Mucosa of stomach (tissue), 1 donor: ENCODE results near the gene CX3CR1.

Source experiments
- H3K27me3 ChIP-seq: one replicate; pipeline ENCODE4 v1.7.0; 2013; ENCODE audit warnings: mild to moderate bottlenecking, low read length; ENCODE audit not compliant: control insufficient read depth, insufficient read depth
- H3K36me3 ChIP-seq: one replicate; pipeline ENCODE4 v1.7.0; 2013; ENCODE audit warnings: low read length; ENCODE audit not compliant: control insufficient read depth, insufficient read depth
- H3K4me1 ChIP-seq: one replicate; pipeline ENCODE4 v1.7.0; 2013; ENCODE audit warnings: mild to moderate bottlenecking, low read length; ENCODE audit not compliant: control insufficient read depth, insufficient read depth
- H3K4me3 ChIP-seq: one replicate; pipeline ENCODE4 v1.7.0; 2013; ENCODE audit warnings: low read length
- H3K9ac ChIP-seq: one replicate; pipeline ENCODE4 v1.7.0; 2013; ENCODE audit warnings: mild to moderate bottlenecking, low read length, moderate library complexity
- H3K9me3 ChIP-seq: one replicate; pipeline ENCODE4 v1.7.0; 2013; ENCODE audit warnings: mild to moderate bottlenecking, low read length, moderate library complexity; ENCODE audit not compliant: control insufficient read depth
- donor health status: Pancreatic carcinoma.

CX3CR1 gene

DNA sequence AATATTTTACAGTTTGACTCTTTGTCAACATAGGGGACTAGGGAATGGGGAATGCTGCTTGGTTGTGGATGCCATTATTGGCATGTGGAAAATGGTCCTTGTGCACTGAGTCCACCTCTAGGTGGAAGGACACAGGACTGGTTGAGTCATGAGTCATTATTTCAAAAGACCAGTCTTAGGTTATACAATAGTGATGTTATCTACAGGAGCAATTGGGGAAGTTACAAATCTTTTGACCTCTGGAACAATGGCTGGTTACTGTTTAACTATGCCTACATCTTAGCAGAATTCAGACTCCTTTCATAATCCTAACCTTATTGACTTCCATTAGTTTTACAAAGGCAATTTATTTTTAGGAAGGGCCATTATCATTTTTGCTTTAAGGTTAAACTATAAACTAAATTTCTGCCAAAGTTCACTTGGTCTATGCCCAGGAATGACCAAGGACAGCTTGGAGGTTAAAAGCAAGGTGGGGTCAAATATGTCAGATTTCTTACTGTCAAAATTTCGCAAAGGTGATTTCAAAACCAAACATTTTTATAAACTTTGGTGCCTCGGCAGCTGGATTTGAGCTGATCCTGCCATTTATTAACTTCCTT is 37.8 kb upstream of the CX3CR1 start:
- peaks cover 4% of the 10 kb centered on the region for H3K4me1 ChIP-seq
- no peaks in the 10 kb centered on the region for H3K27me3 ChIP-seq
- no peaks in the 10 kb centered on the region for H3K9me3 ChIP-seq
- no peak overlapping the region for H3K9ac ChIP-seq
- no peaks in the 10 kb centered on the region for H3K36me3 ChIP-seq
- no peak overlapping the region for H3K4me3 ChIP-seq

DNA sequence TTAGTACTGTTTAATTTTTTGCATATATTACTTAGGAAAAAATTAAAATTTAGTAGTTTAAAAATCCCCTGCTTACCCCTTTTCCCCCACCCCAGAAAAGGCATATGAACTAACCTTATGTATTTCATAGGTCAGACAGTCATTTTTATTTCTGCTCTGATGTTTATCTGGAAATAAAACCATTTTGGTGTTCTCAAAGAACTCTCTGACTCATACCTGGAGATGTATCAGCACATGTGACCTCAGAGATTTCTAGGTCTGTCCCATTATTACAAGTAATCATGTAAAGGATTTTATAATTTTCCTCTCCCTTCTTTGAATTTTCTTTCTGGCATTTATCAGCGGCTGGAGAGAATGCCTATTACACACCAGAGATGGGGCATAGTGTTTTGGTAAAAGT is 35.6 kb upstream of the CX3CR1 start:
- Histone ChIP-seq H3K4me3 (no peak overlapping the region), H3K4me1 (peaks cover 4% of the 10 kb centered on the region), H3K27me3 (no peaks in the 10 kb centered on the region), H3K9ac (no peak overlapping the region), H3K36me3 (no peaks in the 10 kb centered on the region), H3K9me3 (no peaks in the 10 kb centered on the region)

DNA sequence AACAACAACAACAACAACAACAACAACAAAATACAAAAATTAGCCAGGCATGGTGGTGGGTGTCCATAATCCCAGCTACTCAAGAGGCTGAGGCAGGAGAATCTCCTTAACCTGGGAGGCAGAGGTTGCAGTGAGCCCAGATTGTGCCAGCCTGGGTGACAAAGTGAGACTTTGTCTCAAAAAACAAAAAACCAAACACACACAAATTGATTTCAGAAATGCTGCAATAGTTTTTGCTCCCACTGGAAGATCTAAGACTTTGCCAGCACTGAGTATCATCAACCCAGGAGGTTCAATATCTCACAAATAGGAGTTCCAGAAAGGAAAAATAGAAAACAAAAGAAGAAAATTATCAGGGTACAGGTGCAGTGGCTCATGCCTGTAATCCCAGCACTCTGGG is 33.5 kb upstream of the CX3CR1 start:
- H3K27me3 ChIP-seq = no peaks in the 10 kb centered on the region
- H3K36me3 ChIP-seq = no peaks in the 10 kb centered on the region
- no peak overlapping the region for H3K4me3 ChIP-seq
- H3K9me3 ChIP-seq = no peaks in the 10 kb centered on the region
- peaks cover 4% of the 10 kb centered on the region for H3K4me1 ChIP-seq
- H3K9ac ChIP-seq = no peak overlapping the region

DNA sequence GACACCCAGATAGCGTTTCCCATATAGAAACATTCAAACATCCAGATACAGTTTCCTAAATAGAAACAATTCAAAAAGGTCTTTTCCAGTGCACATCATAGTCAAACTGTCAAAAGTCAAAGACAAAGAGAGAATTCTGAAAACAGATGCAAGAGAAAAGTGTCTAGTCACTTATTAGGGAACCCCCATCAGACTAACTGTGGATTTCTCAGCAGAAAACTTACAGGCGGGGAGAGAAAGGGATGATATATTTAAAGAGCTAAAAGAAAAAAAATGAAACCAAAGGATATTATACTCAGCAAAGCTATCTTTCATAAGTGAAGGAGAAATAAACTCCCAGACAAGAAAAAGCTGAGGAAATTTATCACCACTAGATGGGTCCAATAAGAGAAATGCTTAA is 22.3 kb upstream of the CX3CR1 start:
- H3K9me3 ChIP-seq = no peaks in the 10 kb centered on the region
- H3K4me1 ChIP-seq = no peaks in the 10 kb centered on the region
- no peaks in the 10 kb centered on the region for H3K27me3 ChIP-seq
- H3K36me3 ChIP-seq = no peaks in the 10 kb centered on the region
- H3K4me3 ChIP-seq = no peak overlapping the region
- no peak overlapping the region for H3K9ac ChIP-seq

DNA sequence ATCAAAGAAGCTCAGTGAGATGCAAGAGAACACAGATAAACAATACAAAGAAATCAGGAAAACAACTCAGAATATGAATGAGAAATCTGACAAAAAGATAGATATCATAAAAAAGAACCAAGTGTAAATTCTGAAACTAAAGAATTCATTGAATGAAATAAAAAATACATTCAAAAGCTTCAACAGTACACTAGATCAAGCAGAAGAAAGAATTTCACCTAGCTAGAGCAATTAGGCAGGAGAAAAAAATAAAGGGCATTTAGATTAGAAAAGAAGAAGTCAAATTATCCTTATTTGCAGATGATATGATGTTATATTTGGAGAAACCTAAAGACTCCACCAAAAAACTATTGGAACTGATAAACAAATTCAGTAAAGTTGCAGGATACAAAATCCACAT is 19.4 kb upstream of the CX3CR1 start:
- Histone ChIP-seq H3K27me3 (no peaks in the 10 kb centered on the region), H3K36me3 (no peaks in the 10 kb centered on the region), H3K4me3 (no peak overlapping the region), H3K9ac (no peak overlapping the region), H3K9me3 (no peaks in the 10 kb centered on the region), H3K4me1 (no peaks in the 10 kb centered on the region)

DNA sequence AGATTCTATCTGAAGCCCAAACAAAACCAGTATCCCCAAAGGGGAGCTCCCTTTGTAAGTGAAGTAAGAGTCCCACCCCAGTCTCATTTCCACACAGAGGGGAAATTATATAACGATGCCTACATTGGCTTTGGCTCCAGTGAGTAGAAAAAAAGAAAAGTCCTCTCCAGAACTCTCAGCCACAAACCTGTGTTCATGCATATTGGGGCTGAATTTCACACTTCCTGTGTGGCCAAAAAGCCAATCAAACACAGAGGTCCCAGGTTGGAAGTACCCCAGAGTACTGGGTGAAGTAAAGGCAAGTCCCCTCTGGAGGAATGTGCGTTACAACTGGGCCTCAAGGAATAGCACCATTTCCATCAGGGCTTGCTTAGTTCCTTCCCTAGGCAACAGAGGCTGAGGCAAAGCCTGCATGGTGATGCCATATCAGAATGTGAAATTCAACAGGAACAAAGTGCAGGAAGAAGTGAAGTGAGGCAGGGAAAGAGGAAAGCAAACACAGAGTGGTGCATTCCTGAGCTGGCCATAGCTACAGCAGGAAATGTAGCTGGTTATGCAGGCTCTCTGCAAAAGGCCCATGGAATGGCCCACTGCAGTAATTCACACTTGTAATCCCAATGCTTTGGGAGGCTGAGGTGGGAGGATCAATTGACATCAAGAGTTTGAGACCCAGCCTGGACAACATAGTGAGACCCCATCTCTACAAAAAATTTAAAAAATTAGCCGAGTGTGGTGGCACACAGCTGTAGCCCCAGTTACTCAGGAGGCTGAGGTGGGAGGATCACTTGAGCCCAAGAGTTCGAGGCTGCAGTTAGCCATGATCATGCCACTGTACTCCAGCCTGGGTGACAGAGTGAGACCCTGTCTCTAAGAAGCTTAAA is 16.6 kb upstream of the CX3CR1 start:
- Histone ChIP-seq H3K4me1 (peaks cover 3% of the 10 kb centered on the region), H3K27me3 (peaks cover 5% of the 10 kb centered on the region), H3K9ac (no peak overlapping the region), H3K4me3 (no peak overlapping the region), H3K9me3 (no peaks in the 10 kb centered on the region), H3K36me3 (no peaks in the 10 kb centered on the region)

DNA sequence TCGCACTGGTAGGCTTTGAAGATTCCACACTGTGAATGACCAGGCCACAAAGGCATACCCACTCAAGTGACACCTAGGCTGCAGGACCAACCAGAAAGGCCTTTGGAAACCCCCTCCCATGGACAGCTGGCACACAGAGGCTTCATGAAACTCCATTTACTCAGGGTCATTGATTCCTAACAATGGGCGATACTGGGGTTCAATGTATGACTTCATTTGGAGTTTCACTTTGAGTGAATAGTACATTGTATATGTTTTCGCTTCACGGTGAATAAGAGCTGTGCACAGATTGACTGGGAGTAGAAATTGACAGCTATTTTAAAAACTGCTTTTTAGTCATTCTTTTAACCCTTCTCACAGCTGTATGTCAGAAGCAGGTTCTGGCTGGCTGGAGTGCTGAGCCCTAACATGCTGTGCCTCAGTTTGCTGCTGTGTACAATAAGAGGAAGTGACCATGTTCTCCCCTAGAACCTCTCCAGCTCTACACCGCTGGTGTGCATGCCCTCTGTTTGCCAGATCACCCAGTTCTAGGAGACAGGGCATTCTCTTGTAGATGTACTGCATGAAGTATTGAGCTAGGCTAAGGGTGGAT is 15.4 kb upstream of the CX3CR1 start:
- H3K9me3 ChIP-seq = no peaks in the 10 kb centered on the region
- no peaks in the 10 kb centered on the region for H3K36me3 ChIP-seq
- H3K4me1 ChIP-seq = peaks cover 8% of the 10 kb centered on the region
- H3K27me3 ChIP-seq = peaks cover 5% of the 10 kb centered on the region
- no peak overlapping the region for H3K4me3 ChIP-seq
- no peak overlapping the region for H3K9ac ChIP-seq

DNA sequence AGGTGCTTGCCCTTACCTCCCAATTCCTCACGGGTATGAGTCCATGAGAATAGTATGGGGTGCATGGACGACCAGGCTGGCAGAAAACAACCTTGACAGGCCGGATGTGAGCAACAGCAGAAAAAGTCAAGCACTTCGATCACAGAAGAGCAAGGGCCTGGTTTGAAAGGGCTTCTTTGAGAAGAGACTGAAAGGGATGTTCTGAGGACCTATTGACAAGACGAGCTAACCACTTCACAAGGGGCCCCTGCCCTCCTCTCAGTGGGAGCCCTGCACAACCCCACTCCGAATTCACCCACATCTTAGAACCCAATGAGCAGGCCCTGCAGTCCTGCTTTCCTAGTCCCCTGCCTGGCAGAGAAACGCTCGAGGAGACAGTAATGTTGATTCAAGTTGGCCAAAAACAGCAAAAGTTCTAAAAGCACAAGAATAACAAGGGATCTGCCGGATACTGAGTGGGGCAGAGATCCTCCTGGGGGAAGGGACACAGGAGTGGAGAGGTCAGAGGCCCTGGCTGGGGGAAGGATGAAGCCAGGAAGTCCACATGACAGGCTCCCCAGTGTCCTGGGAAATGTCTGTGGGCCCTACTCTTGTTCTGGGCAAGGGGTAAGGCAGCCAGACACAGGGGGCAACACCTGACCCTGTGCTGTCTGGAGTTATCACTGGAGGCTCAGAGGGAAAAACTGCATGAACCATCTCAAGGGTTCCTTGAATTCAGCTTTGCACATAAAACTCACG is 14.8 kb upstream of the CX3CR1 start:
- no peaks in the 10 kb centered on the region for H3K9me3 ChIP-seq
- H3K27me3 ChIP-seq = peaks cover 5% of the 10 kb centered on the region
- H3K4me1 ChIP-seq = peaks cover 8% of the 10 kb centered on the region
- H3K4me3 ChIP-seq = no peak overlapping the region
- no peaks in the 10 kb centered on the region for H3K36me3 ChIP-seq
- H3K9ac ChIP-seq = no peak overlapping the region

DNA sequence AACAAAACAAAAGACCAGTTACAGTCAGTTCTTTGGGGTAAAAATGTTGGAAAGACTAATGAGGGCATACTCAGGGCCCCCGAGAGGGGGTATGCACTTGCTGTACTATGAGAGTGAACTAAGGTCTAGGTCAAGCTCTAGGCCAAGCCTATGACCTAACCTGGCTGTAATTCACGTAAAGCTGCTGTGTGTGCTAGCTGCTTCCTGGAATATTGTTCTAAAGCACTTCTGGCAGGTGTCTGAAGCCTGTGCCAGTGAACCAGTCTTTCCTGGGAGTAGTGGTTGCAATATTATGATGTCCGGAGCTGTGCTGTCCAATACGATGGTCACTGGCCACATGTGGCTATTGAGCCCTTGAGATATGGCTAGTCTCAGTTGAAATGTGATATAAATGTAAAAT is 13.1 kb upstream of the CX3CR1 start:
- Histone ChIP-seq H3K27me3 (peaks cover 5% of the 10 kb centered on the region), H3K4me3 (no peak overlapping the region), H3K4me1 (peaks cover 8% of the 10 kb centered on the region), H3K9ac (no peak overlapping the region), H3K9me3 (no peaks in the 10 kb centered on the region), H3K36me3 (no peaks in the 10 kb centered on the region)

DNA sequence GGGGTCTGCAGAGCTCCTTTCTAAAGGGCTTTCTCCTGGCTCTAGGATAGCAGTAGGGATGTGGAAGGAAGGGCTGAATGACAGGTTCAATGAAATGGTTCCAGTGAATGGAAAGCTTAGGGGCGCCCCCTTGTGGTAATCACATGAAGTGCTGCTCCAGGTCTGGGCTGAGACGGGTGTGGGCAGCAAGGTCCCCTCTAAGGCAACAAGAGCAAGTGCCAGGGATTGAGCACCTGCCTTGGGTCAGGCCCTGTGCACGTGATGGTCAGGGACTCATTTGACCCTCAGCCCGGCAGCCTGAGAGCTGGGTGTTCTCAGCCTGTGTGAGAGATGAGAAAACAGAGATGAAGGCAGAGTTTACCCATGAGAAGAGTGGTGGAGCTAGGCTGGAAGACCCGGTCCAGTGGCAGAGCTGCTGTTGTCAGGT is 12.1 kb upstream of the CX3CR1 start:
- peaks cover 8% of the 10 kb centered on the region for H3K4me1 ChIP-seq
- no peak overlapping the region for H3K9ac ChIP-seq
- H3K4me3 ChIP-seq = no peak overlapping the region
- H3K27me3 ChIP-seq = peaks cover 5% of the 10 kb centered on the region
- no peaks in the 10 kb centered on the region for H3K9me3 ChIP-seq
- no peaks in the 10 kb centered on the region for H3K36me3 ChIP-seq

DNA sequence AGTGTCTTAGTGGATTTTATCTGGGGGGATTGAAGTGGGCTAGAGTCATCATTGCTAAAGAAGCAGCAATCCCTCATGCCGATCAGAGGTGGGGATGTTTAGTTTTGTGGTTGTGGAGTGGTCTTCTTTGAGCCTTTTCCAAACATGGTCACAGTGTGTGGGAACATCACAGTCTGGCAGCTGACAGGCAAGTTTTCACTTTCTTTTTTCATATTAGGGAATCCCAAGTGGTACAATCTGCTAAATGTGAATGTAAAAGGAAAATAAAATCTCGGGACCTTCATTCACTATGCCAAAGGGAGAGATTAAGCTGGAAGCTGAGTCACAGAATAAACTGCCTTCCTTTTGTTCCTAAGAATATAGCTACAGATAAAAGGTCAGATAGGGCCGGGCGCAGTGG is 10.4 kb upstream of the CX3CR1 start:
- Histone ChIP-seq H3K4me3 (no peak overlapping the region), H3K9me3 (no peaks in the 10 kb centered on the region), H3K4me1 (peaks cover 8% of the 10 kb centered on the region), H3K36me3 (no peaks in the 10 kb centered on the region), H3K9ac (no peak overlapping the region), H3K27me3 (peaks cover 5% of the 10 kb centered on the region)

DNA sequence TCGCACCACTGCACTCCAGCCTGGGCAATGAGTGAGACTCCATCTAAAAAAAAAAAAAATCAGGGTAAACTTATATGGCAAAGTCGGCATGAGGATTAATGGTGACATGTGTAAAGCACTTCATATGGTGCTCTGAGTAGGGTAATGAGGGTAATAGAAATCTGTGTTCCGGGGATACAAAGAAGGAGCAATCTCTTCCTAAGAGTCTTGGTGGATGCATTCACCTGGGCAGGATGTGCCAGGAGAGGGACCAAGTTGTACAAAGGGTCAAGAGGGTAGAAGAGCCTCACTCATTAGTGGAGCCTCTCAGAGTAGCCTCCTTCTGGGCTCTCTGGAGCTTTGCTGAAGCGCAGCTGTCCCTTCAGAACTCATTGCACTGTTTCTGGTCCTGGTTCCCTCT is 9.3 kb upstream of the CX3CR1 start:
- H3K9ac ChIP-seq = no peak overlapping the region
- H3K9me3 ChIP-seq = no peaks in the 10 kb centered on the region
- no peaks in the 10 kb centered on the region for H3K36me3 ChIP-seq
- no peak overlapping the region for H3K4me3 ChIP-seq
- H3K27me3 ChIP-seq = peaks cover 3% of the 10 kb centered on the region
- peaks cover 8% of the 10 kb centered on the region for H3K4me1 ChIP-seq
